Stomach (tissue), 9 donors: Measurements from ENCODE around the gene DST. TPM values are rescaled to one million over a fixed set of nuclear protein-coding genes. Genes with fewer than 3 reads are reported as not detected.

ENCODE experiments used
- DNase-seq, 2 donors: peaks; one replicate each; pipeline versions ENCODE4 v3.0.0 to v3.0.0-alpha.2; 2013 to 2019
- H3K27ac ChIP-seq, 5 donors: fragments of 200-600 bp in 4 of 5; sonication (generic) in 4 of 5; one replicate each; pipeline ENCODE4 v1.5.1; 2013 to 2019; ENCODE audit warnings: mild to moderate bottlenecking in 1 of 5, moderate library complexity in 1 of 5
- H3K27me3 ChIP-seq, 3 donors: fragments of 200-600 bp; sonication (generic); one replicate each; pipeline ENCODE4 v1.5.1; 2017 to 2019; ENCODE audit warnings: mixed run types in 1 of 3
- H3K36me3 ChIP-seq, 4 donors: fragments of 200-600 bp; sonication (generic); 1 replicate in 3 of 4; 2 replicates in 1 of 4; pipeline ENCODE4 v1.5.1; 2016 to 2019
- H3K4me1 ChIP-seq, 4 donors: fragments of 200-600 bp; sonication (generic); one replicate each; pipeline ENCODE4 v1.5.1; 2016 to 2019
- H3K4me3 ChIP-seq, 4 donors: fragments of 200-600 bp; sonication (generic) in 3 of 4; one replicate each; pipeline ENCODE4 v1.5.1; 2016 to 2019; ENCODE audit warnings: mild to moderate bottlenecking in 1 of 4
- H3K9me3 ChIP-seq, 4 donors: fragments of 200-600 bp; sonication (generic); one replicate each; pipeline ENCODE4 v1.5.1; 2016 to 2019
- CTCF ChIP-seq, 7 experiments: fragments of 450-650 bp in 4 of 7; fragments of 200-600 bp in 3 of 7; sonication (generic) in 3 of 7; IDR thresholded peaks; one replicate each; pipeline ENCODE4 v1.5.1; 2016 to 2019; ENCODE audit warnings: antibody characterized with exemption in 7 of 7, control low read depth in 2 of 7, mild to moderate bottlenecking in 1 of 7
- EP300 ChIP-seq: sonication (generic); formaldehyde crosslinking; IDR thresholded peaks from one replicate; pipeline ENCODE4 v1.6.1; 2017; ENCODE audit warnings: antibody characterized with exemption
- POLR2A ChIP-seq, 4 donors: fragments of 450-650 bp; IDR thresholded peaks; one replicate each; pipeline ENCODE4 v1.6.1; 2016; ENCODE audit warnings: antibody characterized with exemption in 4 of 4, control low read depth in 2 of 4, mild to moderate bottlenecking in 1 of 4, moderate library complexity in 1 of 4
- POLR2AphosphoS5 ChIP-seq, 3 donors: sonication (generic); formaldehyde crosslinking; IDR thresholded peaks; one replicate each; pipeline ENCODE4 v1.6.1; 2016; ENCODE audit warnings: antibody characterized with exemption in 3 of 3
- WGBS, 5 donors: extraction: QIAGEN DNeasy Blood & Tissue Kit in 3 of 5; methylation state at CpG; one replicate each; pipeline versions ENCODE4 v1.1.5 to v1.1.7; 2013 to 2018; 5-methylcytosine and 5-hydroxymethylcytosine counted together
- intact Hi-C: fragments of 100-400 bp; cut with DNase I; formaldehyde crosslinking; loops from one replicate; pipeline ENCODE4 v1.15.1; 2023; ENCODE audit warnings: low total_unique reads
- polyA plus RNA-seq, 3 donors: library from polyadenylated mRNA; stranded (reverse); fragments of 200-250 nt; gene quantifications; one replicate each; pipeline ENCODE4 v1.2.3, GENCODE V29; 2013
- total RNA-seq, 5 donors: library from RNA; depleted of rRNA; stranded (reverse); fragments of >200 nt; gene quantifications; one replicate each; pipeline versions ENCODE4 v1.1.0 to v1.2.3, GENCODE V29; 2014 to 2016
- donor health status: healthy with polysubstance abuse.
- donor health status: Bipolar disorder and iron deficiency.
- donor health status: healthy.

DST gene
- total and polyA plus RNA-seq, 8 donors = 16.3 to 623 (median 200) TPM

- WGBS, 5 donors = 67 to 86% (median 72%) methylated on average over 5 of the region's 5 CpGs
- TF ChIP-seq POLR2A (IDR thresholded peaks at IDR 0.05) (no peak), CTCF (IDR thresholded peaks at IDR 0.05) (no peak), POLR2AphosphoS5 (IDR thresholded peaks at IDR 0.05) (no peak), EP300 (no peak)
- Histone ChIP-seq H3K4me1 (peaks cover 0 to 63% (median 23%) of the 10 kb centered on the region in 4 donors), H3K27me3 (no peaks in the 10 kb centered on the region), H3K4me3 (no peak overlapping the region), H3K9me3 (no peaks in the 10 kb centered on the region), H3K36me3 (peaks cover 3 to 25% (median 21%) of the 10 kb centered on the region in 4 donors), H3K27ac (peak overlapping the region in 1 of 5 donors; percentile 41)
- no peak for DNase-seq
- intact Hi-C loops = no loop called here
Observed at GRCh38 chr6:56518995-56519767, 123.5 kb downstream of the DST start.

- no peak overlapping the region for H3K4me3 ChIP-seq
- peak overlapping the region in 3 of 5 donors; percentile 3 to 63 (median 43) for H3K27ac ChIP-seq
- intact Hi-C loops = no loop called here
- WGBS, 5 donors = 53 to 67% (median 59%) methylated on average over 5 of the region's 5 CpGs
- peaks cover 3 to 38% (median 26%) of the 10 kb centered on the region in 4 donors for H3K36me3 ChIP-seq
- no peaks in the 10 kb centered on the region for H3K27me3 ChIP-seq
- peak in 1 of 2 donors; percentile 59 for DNase-seq
- no peaks in the 10 kb centered on the region for H3K9me3 ChIP-seq
- no peak for TF ChIP-seq POLR2A (IDR thresholded peaks at IDR 0.05)
- TF ChIP-seq POLR2AphosphoS5 (IDR thresholded peaks at IDR 0.05) = peak; percentile 7 to 66 (median 66)
- peaks cover 0 to 57% (median 24%) of the 10 kb centered on the region in 4 donors for H3K4me1 ChIP-seq
Observed at GRCh38 chr6:56517155-56517745, 125.4 kb downstream of the DST start.

- H3K4me1 ChIP-seq = peaks cover 0 to 60% (median 26%) of the 10 kb centered on the region in 4 donors
- 64 to 74% (median 72%) methylated on average over 1 of the region's 1 CpG for WGBS, 5 donors
Observed at GRCh38 chr6:56516003-56516402, 126.7 kb downstream of the DST start.

GRCh38 chr6:56515081-56515905 is 127.4 kb downstream of the DST start:
- Histone ChIP-seq H3K36me3 (peaks cover 3 to 39% (median 31%) of the 10 kb centered on the region in 4 donors), H3K4me3 (no peak overlapping the region), H3K4me1 (peaks cover 0 to 63% (median 28%) of the 10 kb centered on the region in 4 donors), H3K27me3 (no peaks in the 10 kb centered on the region), H3K27ac (peak overlapping the region in 4 of 5 donors; percentile 16 to 71 (median 19)), H3K9me3 (no peaks in the 10 kb centered on the region)
- TF ChIP-seq POLR2AphosphoS5 (IDR thresholded peaks at IDR 0.05) = no peak
- TF ChIP-seq POLR2A (IDR thresholded peaks at IDR 0.05) = no peak
- no peak for TF ChIP-seq EP300
- TF ChIP-seq CTCF (IDR thresholded peaks at IDR 0.05) = no peak
- DNase-seq = no peak
- whole genome bisulfite sequencing, 5 donors = 69 to 81% (median 75%) methylated on average over 7 of the region's 7 CpGs
- intact Hi-C loops = no loop called here

More at GRCh38 chr6:56516003-56516402, 126.7 kb downstream of the DST start:
- H3K36me3 ChIP-seq = peaks cover 3 to 41% (median 31%) of the 10 kb centered on the region in 4 donors
- H3K27ac ChIP-seq = peak overlapping the region in 1 of 5 donors; percentile 13
- no peak for TF ChIP-seq CTCF (IDR thresholded peaks at IDR 0.05)
- TF ChIP-seq EP300 = no peak
- no peak for TF ChIP-seq POLR2AphosphoS5 (IDR thresholded peaks at IDR 0.05)
- TF ChIP-seq POLR2A (IDR thresholded peaks at IDR 0.05) = no peak
- H3K9me3 ChIP-seq = no peaks in the 10 kb centered on the region
- intact Hi-C loops = no loop called here
- DNase-seq = no peak
- H3K4me3 ChIP-seq = no peak overlapping the region
- no peaks in the 10 kb centered on the region for H3K27me3 ChIP-seq
